Measurements from ENCODE around the gene DCP1B.

DCP1B gene

DNA sequence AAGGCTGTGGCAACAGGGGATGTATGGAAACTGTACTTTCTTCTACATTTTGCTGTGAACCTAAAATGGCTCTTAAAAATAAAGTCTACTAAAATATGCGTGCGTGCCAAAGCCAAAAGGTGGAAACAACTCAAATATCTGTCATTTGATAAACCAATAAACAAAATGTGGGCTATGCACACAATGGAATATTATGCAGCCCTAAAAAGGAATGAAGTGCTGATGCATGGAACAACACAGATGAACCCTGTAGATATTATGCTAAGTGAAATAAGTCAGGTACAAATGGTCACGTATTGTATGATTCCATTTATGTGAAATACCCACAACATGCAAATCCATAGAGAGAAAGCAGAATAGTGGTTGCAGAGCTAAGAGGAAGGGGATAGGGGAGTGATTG, 93.8 kb downstream of the DCP1B start:
- no peak overlapping the region for H3K4me3 ChIP-seq (ENCODE audit: low read depth, low read length)
- TF ChIP-seq, protein P1, sequence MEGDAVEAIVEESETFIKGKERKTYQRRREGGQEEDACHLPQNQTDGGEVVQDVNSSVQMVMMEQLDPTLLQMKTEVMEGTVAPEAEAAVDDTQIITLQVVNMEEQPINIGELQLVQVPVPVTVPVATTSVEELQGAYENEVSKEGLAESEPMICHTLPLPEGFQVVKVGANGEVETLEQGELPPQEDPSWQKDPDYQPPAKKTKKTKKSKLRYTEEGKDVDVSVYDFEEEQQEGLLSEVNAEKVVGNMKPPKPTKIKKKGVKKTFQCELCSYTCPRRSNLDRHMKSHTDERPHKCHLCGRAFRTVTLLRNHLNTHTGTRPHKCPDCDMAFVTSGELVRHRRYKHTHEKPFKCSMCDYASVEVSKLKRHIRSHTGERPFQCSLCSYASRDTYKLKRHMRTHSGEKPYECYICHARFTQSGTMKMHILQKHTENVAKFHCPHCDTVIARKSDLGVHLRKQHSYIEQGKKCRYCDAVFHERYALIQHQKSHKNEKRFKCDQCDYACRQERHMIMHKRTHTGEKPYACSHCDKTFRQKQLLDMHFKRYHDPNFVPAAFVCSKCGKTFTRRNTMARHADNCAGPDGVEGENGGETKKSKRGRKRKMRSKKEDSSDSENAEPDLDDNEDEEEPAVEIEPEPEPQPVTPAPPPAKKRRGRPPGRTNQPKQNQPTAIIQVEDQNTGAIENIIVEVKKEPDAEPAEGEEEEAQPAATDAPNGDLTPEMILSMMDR (IDR thresholded peaks at IDR 0.05; ENCODE audit: low read depth, low read length), result no peak
- no peak for DNase-seq (ENCODE audit: low read depth, low spot score)
- in situ Hi-C loops (cut with HindIII; ENCODE audit: low sequenced_read_pairs), result no loop called here

DNA sequence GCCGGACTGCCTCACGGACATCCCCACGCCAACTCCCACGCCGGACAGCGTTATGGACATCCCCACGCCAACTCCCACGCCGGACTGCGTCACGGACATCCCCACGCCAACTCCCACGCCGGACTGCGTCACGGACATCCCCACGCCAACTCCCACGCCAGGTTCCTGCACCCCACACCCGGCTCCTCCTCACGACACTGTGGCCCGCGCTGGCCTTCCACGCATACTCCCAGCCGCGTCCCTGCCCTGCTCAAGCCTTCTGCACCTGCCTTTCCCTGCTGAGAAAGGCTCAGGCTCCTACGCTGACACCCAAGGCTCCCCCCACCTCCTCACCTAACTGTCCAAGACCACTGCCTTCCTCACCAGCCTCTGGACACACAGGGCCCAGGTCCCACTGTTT, 95.5 kb downstream of the DCP1B start:
- H3K4me3 ChIP-seq (ENCODE audit: low read depth, low read length), result no peak overlapping the region
- in situ Hi-C loops (cut with HindIII; ENCODE audit: low sequenced_read_pairs), result no loop called here
- no peak for DNase-seq (ENCODE audit: low read depth, low spot score)
- TF ChIP-seq, protein P1 (IDR thresholded peaks at IDR 0.05; ENCODE audit: low read depth, low read length), result no peak

DNA sequence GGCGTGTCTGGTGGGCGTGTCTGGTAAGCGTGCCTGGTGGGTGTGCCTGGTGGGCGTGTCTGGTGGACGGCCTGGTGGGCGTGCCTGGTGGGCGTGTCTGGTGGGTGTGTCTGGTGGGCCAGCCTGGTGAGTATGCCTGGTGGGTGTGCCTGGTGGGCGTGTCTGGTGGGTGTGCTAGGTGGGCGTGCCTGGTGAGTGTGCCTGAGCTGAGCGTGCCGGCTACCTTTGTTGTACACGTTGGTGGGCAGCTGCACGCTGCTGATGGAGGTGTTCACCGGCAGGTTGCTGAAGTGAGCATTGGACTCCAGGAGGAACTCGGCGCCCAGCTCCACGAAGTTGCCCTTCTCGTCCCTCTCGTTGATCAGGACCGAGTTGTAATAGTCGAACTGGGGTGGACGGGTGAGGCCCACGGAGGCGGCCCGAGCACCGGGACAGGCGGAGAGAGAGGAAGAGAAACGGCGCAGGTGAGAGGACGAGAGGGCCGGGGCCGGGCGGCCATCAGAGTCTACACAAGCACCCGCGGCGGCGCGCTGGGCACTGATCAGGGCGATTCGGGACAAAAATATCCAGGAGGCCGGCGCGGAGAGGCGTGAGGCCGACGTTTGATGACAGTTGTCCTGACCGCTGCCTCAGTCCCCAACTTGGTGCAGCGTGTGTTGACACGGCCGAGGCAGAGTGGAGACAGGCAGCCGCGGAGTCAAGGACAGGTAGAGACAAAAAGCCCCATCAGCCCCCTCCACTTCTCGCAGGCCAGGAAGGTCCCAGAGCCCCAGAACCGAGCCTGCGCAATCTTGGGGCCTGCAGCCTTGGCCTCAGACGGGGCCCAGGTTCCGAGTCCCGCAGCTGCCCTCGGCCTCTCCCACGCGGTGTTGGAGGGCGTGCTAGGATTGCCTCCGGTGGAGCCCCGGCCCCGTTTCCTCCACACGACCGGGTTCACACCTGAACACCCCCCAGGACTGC, 96.3 kb downstream of the DCP1B start:
- H3K4me3 ChIP-seq (ENCODE audit: low read depth, low read length), result no peak overlapping the region
- no peak for DNase-seq (ENCODE audit: low read depth, low spot score)
- TF ChIP-seq, protein P1 (IDR thresholded peaks at IDR 0.05; ENCODE audit: low read depth, low read length), result no peak
- in situ Hi-C loops (cut with HindIII; ENCODE audit: low sequenced_read_pairs), result no loop called here

DNA sequence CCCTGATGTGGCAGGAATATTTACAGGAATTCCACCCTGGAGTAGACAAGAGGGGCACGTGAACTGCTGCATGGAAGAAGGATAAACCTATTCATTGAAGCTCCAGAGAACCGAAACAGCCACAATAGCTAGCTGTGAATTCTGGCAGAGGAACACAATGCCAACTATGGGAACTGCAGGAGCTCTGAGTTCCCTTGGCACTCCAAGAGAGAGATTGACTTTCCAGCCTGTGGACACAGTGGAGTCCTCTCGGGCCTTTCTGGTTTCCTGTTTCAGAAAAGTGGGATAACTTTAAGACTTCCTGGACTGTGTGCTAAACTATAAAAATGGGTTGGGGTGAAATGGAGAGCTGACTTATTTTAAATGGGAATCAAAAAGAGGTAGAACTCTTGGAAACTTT, 97.7 kb downstream of the DCP1B start:
- no peak overlapping the region for H3K4me3 ChIP-seq (ENCODE audit: low read depth, low read length)
- no peak for DNase-seq (ENCODE audit: low read depth, low spot score)
- TF ChIP-seq, protein P1 (IDR thresholded peaks at IDR 0.05; ENCODE audit: low read depth, low read length), result no peak
- in situ Hi-C loops (cut with HindIII; ENCODE audit: low sequenced_read_pairs), result no loop called here

DNA sequence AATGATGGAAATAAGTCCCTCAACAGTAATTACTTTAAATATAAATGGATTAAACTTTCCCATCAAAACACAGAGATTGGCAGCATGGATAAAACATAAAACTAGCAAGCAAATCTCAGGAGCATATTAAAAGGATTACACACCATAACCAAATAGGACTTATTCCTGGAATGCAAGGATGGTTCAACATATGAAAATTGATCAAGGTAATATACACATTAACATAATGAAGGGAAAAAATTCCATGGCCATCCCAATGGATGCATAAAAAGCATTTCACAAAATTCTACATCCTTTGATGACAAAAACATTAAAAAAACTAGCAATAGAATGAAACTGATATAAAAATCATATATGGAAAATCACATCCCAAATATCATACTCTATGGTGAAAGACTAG, 99.4 kb downstream of the DCP1B start:
- H3K4me3 ChIP-seq (ENCODE audit: low read depth, low read length), result no peak overlapping the region

DNA sequence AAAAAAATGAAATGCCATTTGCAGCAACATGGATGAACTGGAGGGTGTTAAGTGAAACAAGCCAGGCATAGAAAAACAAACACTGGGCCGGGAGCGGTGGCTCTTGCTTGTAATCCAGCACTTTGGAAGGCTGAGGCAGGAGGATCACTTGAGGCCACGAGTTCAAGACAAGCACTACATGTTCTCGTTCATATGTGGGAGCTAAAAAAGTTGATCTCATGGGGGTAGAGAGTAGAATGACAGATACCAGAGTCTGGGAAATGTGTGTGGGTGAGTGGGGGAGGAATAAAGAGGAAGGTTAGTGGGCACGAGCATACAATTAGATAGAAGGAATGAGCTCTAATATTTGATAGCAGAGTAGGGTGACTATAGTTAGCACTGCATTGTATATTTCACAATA, 107.3 kb downstream of the DCP1B start:
- H3K4me3 ChIP-seq (ENCODE audit: low read depth, low read length), result no peak overlapping the region
- DNase-seq (ENCODE audit: low read depth, low spot score), result no peak
- in situ Hi-C loops (cut with HindIII; ENCODE audit: low sequenced_read_pairs), result no loop called here
- TF ChIP-seq, protein P1 (IDR thresholded peaks at IDR 0.05; ENCODE audit: low read depth, low read length), result no peak

More for the DNA sequence above, 99.4 kb downstream of the DCP1B start:
- TF ChIP-seq, protein P1 (IDR thresholded peaks at IDR 0.05; ENCODE audit: low read depth, low read length), result no peak
- peak; percentile 11 for DNase-seq (ENCODE audit: low read depth, low spot score)
- in situ Hi-C loops (cut with HindIII; ENCODE audit: low sequenced_read_pairs), result no loop called here
